Uterus (tissue), 4 donors: ENCODE measurements around the gene PPFIBP1. TPM values are rescaled to one million over a fixed set of nuclear protein-coding genes. Genes with fewer than 3 reads are reported as not detected.

Experiments used
- DNase-seq, 2 donors: peaks; one replicate each; pipeline ENCODE4 v3.0.0-alpha.2; 2019 to 2020
- H3K27ac ChIP-seq, 2 donors: fragments of 200-600 bp; sonication (generic); 1 replicate in 1 of 2; 2 replicates in 1 of 2; pipeline ENCODE4 v1.5.1; 2016 to 2018
- H3K27me3 ChIP-seq, 2 donors: fragments of 200-600 bp; sonication (generic); one replicate each; pipeline ENCODE4 v1.5.1; 2018 to 2019; ENCODE audit warnings: control low read depth in 1 of 2
- H3K36me3 ChIP-seq, 2 donors: fragments of 200-600 bp; sonication (generic); one replicate each; pipeline ENCODE4 v1.5.1; 2019; ENCODE audit warnings: control low read depth in 1 of 2
- H3K4me1 ChIP-seq, 2 donors: fragments of 200-600 bp; sonication (generic); one replicate each; pipeline ENCODE4 v1.5.1; 2018 to 2019; ENCODE audit warnings: control low read depth in 1 of 2
- H3K4me3 ChIP-seq, 2 donors: fragments of 200-600 bp; sonication (generic); 1 replicate in 1 of 2; 2 replicates in 1 of 2; pipeline ENCODE4 v1.5.1; 2018 to 2019; ENCODE audit warnings: mild to moderate bottlenecking in 1 of 2
- H3K9me3 ChIP-seq, 2 donors: fragments of 200-600 bp; sonication (generic); one replicate each; pipeline ENCODE4 v1.5.1; 2019; ENCODE audit warnings: control low read depth in 1 of 2
- POLR2A ChIP-seq, 2 donors: fragments of 450-650 bp; IDR thresholded peaks; one replicate each; pipeline ENCODE4 v1.6.1; 2016; ENCODE audit warnings: antibody characterized with exemption in 2 of 2, mild to moderate bottlenecking in 1 of 2, moderate library complexity in 1 of 2
- intact Hi-C: fragments of 100-400 bp; cut with DNase I; formaldehyde crosslinking; loops from one replicate; pipeline ENCODE4 v1.15.1; 2023; ENCODE audit warnings: low total_unique reads
- total RNA-seq, 4 donors: library from RNA; depleted of rRNA in 3 of 4; stranded (reverse); fragments of >200 nt in 3 of 4; gene quantifications; one replicate each; pipeline versions ENCODE4 v1.1.0 to v1.2.4, GENCODE V29; 2014 to 2023
- TF ChIP-seq, protein P1 (sequence below), 4 experiments: fragments of 200-600 bp in 2 of 4; fragments of 450-650 bp in 2 of 4; sonication (generic) in 2 of 4; IDR thresholded peaks; one replicate each; pipeline ENCODE4 v1.5.1; 2016 to 2019; ENCODE audit warnings: antibody characterized with exemption in 4 of 4, mild to moderate bottlenecking in 2 of 4, moderate library complexity in 1 of 4
- donor health status: DM: yes; HTN: yes; CAD: no.

The PPFIBP1 gene
- total RNA-seq, 4 donors from 2014 or later, result 43.8 to 139 (median 82.7) TPM

DNA sequence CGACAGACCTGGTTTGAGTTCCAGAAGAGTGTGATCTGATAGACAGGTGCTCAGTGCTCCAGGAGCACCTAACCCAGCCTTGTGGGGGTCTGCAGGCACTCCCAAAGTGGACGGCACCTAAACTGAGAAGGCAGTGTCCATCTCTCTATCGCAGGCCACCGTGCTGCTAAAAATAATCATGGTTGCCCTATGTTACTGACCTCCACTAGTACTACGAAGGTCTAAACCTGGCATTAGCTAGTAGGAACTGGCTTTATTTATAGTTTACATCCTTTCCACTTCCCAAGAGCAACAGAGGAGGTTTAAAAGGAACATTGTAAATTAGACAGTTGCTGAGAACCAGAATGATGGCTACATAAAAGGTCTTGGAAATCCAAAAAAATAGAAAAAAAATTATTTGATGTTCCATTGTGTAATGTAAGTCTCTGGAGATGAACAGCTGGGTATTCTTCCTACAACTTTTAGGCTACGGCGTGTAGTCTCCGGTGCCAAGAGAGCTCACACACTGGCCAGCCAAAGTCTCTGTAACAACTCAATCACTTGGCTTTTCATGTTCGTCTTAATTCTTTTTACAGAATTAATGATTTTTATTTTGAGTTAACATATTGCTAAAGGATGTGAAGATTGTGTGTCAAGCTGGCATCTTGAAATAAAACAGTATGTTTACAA, 27.3 kb downstream of the PPFIBP1 start:
- DNase-seq, result no peak
- intact Hi-C loops, result no loop called here

GRCh38 chr12:27552235-27552634, 28.2 kb downstream of the PPFIBP1 start:
- H3K36me3 ChIP-seq, result no peaks in the 10 kb centered on the region
- intact Hi-C loops, result no loop called here
- no peak for DNase-seq

More for the DNA sequence above, 27.3 kb downstream of the PPFIBP1 start:
- H3K36me3 ChIP-seq, result no peaks in the 10 kb centered on the region
- H3K9me3 ChIP-seq, result no peaks in the 10 kb centered on the region
- peak overlapping the region; percentile 70 to 76 for H3K27ac ChIP-seq
- H3K4me1 ChIP-seq, result peaks cover 11 to 20% of the 10 kb centered on the region in 2 donors
- no peak overlapping the region for H3K4me3 ChIP-seq
- no peaks in the 10 kb centered on the region for H3K27me3 ChIP-seq
- TF ChIP-seq, protein P1, sequence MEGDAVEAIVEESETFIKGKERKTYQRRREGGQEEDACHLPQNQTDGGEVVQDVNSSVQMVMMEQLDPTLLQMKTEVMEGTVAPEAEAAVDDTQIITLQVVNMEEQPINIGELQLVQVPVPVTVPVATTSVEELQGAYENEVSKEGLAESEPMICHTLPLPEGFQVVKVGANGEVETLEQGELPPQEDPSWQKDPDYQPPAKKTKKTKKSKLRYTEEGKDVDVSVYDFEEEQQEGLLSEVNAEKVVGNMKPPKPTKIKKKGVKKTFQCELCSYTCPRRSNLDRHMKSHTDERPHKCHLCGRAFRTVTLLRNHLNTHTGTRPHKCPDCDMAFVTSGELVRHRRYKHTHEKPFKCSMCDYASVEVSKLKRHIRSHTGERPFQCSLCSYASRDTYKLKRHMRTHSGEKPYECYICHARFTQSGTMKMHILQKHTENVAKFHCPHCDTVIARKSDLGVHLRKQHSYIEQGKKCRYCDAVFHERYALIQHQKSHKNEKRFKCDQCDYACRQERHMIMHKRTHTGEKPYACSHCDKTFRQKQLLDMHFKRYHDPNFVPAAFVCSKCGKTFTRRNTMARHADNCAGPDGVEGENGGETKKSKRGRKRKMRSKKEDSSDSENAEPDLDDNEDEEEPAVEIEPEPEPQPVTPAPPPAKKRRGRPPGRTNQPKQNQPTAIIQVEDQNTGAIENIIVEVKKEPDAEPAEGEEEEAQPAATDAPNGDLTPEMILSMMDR (IDR thresholded peaks at IDR 0.05), result no peak
- TF ChIP-seq POLR2A (IDR thresholded peaks at IDR 0.05), result no peak

DNA sequence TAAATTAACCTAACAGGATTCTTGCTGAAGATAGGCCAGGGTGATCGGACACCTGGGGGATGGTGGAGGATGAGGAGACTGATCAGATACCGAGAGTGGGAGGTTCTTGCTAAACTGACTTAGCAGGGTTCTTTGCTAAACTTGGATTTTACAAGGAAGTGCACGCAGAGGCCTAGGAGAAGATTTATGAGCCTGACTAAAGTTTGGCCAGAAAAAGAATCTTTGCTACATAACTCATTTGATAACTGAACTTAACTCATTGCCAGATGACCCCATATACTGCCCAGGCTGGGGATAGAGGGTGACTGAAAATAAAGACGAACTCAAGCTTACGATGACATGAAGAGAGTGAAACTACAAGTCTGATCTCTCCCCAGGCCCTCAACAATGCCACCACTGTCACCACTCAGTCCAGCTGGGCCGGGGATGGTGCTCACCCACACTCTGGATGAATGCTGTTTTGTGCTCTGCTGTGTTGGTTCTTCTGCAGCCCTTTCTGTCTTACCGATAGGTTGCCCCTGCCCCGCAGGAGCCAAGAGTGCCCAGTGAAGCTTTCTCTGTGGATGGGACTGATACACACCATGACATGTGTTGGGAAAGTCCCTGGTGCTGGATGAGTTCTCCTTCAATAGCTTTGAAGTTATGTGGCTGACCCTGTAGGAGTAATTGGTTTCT, 29.0 kb downstream of the PPFIBP1 start:
- no peaks in the 10 kb centered on the region for H3K36me3 ChIP-seq
- H3K27me3 ChIP-seq, result no peaks in the 10 kb centered on the region
- no peak overlapping the region for H3K4me3 ChIP-seq
- H3K27ac ChIP-seq, result peak overlapping the region; percentile 70 to 76
- TF ChIP-seq, protein P1 (IDR thresholded peaks at IDR 0.05), result no peak
- TF ChIP-seq POLR2A (IDR thresholded peaks at IDR 0.05), result no peak
- intact Hi-C loops, result no loop called here
- DNase-seq, result peak in 1 of 2 donors; percentile 44
- H3K9me3 ChIP-seq, result no peaks in the 10 kb centered on the region
- H3K4me1 ChIP-seq, result peaks cover 11 to 20% of the 10 kb centered on the region in 2 donors

More at GRCh38 chr12:27552235-27552634, 28.2 kb downstream of the PPFIBP1 start:
- Histone ChIP-seq H3K9me3 (no peaks in the 10 kb centered on the region), H3K4me1 (peaks cover 11 to 20% of the 10 kb centered on the region in 2 donors), H3K4me3 (no peak overlapping the region), H3K27me3 (no peaks in the 10 kb centered on the region), H3K27ac (peak overlapping the region; percentile 70 to 76)
- no peak for TF ChIP-seq POLR2A (IDR thresholded peaks at IDR 0.05)
- TF ChIP-seq, protein P1 (IDR thresholded peaks at IDR 0.05), result no peak

DNA sequence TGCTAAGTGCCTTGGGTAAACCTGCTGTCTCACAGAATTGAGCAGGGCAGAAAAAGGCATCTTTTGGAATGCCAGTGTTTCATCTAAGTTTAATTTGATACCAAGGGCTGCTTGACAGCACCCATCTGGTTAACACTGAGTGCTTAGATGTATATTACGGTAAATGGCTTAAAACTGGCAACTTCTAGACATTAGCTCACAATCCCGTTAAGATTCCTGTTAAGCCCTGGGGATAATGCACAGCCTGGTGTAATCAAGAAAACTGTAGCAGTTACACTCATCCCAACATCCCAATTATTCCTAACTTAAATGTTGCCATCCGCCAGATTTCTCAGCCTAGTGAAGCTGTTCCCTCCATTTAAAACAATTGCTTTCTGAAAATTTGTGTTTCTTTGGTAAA, 29.9 kb downstream of the PPFIBP1 start:
- Histone ChIP-seq H3K36me3 (no peaks in the 10 kb centered on the region), H3K27me3 (no peaks in the 10 kb centered on the region), H3K4me1 (peaks cover 11 to 15% of the 10 kb centered on the region in 2 donors), H3K4me3 (no peak overlapping the region), H3K9me3 (no peaks in the 10 kb centered on the region), H3K27ac (peak overlapping the region; percentile 70 to 76)
- DNase-seq, result no peak
- TF ChIP-seq POLR2A (IDR thresholded peaks at IDR 0.05), result no peak
- TF ChIP-seq, protein P1 (IDR thresholded peaks at IDR 0.05), result no peak
- intact Hi-C loops, result no loop called here
